ENCODE results near the gene GRID1. TPM values are rescaled to one million over a fixed set of nuclear protein-coding genes. Genes with fewer than 3 reads are reported as not detected.

The GRID1 gene
- total RNA-seq, 4 donors from 2014 or later, result 1.4 to 4.9 (median 2.0) TPM

DNA sequence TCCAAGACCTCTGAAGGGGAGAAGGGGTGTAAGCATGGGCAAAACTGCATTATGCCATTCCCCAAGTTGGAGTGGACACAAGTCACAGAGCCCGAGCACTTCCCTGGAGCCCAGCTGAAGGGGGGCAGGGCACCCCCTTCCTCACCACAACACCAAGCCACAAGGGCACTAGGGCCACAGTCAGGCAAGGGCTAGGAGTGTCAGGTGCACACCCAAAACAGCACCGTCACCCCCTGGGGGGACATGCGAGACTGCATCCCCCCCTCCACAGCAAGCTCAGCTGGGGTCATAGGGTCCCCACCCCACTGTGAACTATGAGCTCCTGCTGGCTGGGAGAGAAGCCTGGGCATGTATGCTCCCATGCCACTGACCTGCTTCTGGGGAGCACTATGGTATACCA, 143.9 kb downstream of the GRID1 start:
- 90 to 95% methylated on average over 2 to 3 of the region's 3 CpGs for WGBS, 2 donors

DNA sequence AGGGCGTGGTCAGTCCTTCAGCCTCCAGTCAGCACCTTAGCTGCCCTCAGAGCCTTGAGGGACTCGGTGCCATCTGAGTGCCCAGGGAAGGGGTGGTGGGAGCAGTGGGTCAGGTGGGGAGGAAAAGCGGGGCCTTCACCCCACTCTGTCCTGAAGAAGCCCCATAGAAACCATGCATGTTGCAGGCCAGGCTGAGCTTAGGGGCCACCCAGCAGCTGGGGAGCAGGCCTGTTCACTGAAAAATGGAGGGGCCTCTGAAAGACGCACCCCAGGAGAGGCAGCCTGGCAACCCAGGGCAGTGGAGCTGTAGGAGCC, 144.3 kb downstream of the GRID1 start:
- H3K4me3 ChIP-seq (ENCODE audit: low read depth, poor library complexity, severe bottlenecking), result no peak overlapping the region
- intact Hi-C loops (cut with DNase I; ENCODE audit: low total_unique reads), result no loop called here
- TF ChIP-seq POLR2A (IDR thresholded peaks at IDR 0.05), result no peak
- TF ChIP-seq, protein P1, sequence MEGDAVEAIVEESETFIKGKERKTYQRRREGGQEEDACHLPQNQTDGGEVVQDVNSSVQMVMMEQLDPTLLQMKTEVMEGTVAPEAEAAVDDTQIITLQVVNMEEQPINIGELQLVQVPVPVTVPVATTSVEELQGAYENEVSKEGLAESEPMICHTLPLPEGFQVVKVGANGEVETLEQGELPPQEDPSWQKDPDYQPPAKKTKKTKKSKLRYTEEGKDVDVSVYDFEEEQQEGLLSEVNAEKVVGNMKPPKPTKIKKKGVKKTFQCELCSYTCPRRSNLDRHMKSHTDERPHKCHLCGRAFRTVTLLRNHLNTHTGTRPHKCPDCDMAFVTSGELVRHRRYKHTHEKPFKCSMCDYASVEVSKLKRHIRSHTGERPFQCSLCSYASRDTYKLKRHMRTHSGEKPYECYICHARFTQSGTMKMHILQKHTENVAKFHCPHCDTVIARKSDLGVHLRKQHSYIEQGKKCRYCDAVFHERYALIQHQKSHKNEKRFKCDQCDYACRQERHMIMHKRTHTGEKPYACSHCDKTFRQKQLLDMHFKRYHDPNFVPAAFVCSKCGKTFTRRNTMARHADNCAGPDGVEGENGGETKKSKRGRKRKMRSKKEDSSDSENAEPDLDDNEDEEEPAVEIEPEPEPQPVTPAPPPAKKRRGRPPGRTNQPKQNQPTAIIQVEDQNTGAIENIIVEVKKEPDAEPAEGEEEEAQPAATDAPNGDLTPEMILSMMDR (IDR thresholded peaks at IDR 0.05), result no peak
- 78 to 83% methylated on average over 3 to 4 of the region's 4 CpGs for WGBS, 2 donors
- no peak for DNase-seq (ENCODE audit: low spot score in 2 of 2)

More for the DNA sequence above, 143.9 kb downstream of the GRID1 start:
- no peak overlapping the region for H3K4me3 ChIP-seq (ENCODE audit: low read depth, poor library complexity, severe bottlenecking)
- TF ChIP-seq, protein P1 (IDR thresholded peaks at IDR 0.05), result no peak
- no peak for TF ChIP-seq POLR2A (IDR thresholded peaks at IDR 0.05)
- intact Hi-C loops (cut with DNase I; ENCODE audit: low total_unique reads), result no loop called here
- DNase-seq (ENCODE audit: low spot score in 2 of 2), result no peak

DNA sequence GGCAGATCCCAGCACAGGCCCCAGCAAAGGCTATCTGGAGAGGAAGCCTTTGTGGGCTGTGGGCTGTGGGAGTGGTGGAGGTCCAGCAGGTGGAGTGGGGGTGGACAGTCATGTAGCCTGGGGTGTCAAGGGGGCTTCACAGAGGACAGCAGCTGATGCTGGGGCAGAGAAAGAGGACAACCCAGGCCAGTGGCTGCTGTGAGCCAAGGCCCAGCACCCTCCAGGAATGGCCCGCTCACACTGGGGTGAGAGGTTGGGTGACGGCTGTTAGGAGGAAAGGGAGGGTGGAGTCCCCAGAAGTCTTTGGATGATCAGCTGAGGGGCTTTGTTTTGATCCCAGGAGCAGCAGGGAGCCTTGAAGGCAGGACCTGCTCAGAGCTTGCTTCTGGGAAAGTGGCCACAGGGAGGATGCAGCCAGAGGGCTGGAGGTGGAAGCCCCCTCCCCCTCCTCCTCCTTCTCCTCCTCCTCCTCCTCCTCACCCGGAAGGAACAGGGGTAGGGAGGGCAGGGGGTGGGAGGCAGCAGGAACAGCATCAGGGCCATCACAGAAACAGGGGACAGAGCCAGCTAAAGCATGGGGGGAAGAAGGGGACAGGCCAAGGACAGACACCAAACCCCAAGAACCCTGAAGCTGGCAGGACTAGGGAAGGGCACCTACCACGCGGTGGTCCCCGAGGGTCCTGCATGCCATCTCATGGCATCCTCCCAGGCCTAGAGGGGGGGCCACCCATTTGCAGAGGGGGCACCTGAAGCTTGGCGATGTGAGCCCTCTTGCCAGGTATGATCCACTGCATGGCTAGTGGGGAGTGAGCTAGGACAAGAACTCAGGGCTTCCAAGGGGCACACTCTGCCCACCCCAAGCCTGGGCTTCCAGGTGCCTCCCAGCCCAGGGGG, 144.9 kb downstream of the GRID1 start:
- TF ChIP-seq, protein P1 (IDR thresholded peaks at IDR 0.05), result no peak
- TF ChIP-seq POLR2A (IDR thresholded peaks at IDR 0.05), result no peak
- intact Hi-C loops (cut with DNase I; ENCODE audit: low total_unique reads), result no loop called here
- 67 to 75% methylated on average over 7 of the region's 7 CpGs for WGBS, 2 donors
- no peak for DNase-seq (ENCODE audit: low spot score in 2 of 2)
- no peak overlapping the region for H3K4me3 ChIP-seq (ENCODE audit: low read depth, poor library complexity, severe bottlenecking)

DNA sequence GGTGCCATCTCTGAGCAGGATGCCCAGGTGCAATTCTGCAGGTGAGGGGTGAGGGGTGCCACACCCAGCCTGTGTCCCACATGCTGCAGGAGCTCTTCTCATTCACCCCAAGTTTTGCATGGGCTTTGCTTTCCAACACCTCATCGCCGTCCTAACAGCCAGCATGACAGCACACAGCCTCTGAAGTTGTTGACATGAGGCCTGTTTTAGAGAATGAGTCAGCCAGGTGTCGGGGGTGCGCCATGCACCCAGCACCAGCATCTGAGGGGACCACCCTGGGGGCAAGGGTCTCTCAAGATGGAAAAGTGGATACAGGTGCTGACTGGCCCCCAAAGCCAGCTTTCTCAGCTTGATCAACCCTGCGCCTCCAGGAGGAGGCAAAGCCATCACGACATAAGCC, 146.0 kb downstream of the GRID1 start:
- no peak overlapping the region for H3K4me3 ChIP-seq (ENCODE audit: low read depth, poor library complexity, severe bottlenecking)
- TF ChIP-seq, protein P1 (IDR thresholded peaks at IDR 0.05), result no peak
- 82 to 94% methylated on average over 6 of the region's 6 CpGs for WGBS, 2 donors
- DNase-seq (ENCODE audit: low spot score in 2 of 2), result no peak
- intact Hi-C loops (cut with DNase I; ENCODE audit: low total_unique reads), result no loop called here

DNA sequence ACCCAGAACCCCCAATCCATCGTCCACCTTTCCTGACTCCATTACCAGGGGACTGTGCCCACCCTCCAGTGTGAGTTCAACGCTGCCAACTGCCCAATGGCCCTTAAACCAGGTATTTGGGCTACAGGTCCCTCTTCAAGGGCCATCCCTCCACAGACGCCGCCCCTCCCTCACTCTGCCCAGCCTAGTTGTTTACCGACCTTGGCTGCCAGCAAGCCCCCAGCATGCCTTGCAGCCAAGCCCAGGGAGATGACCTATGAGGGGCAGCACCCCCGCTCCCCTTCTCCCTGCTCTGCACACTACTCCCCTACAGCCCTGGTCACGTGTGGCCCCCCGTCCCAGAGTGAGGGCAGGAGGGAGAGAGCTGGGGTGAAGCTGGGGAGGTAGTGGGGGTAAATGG, 147.3 kb downstream of the GRID1 start:
- WGBS, 2 donors, result 85 to 88% methylated on average over 8 of the region's 8 CpGs
- TF ChIP-seq, protein P1 (IDR thresholded peaks at IDR 0.05), result no peak
- TF ChIP-seq POLR2A (IDR thresholded peaks at IDR 0.05), result no peak
- DNase-seq (ENCODE audit: low spot score in 2 of 2), result no peak
- intact Hi-C loops (cut with DNase I; ENCODE audit: low total_unique reads), result no loop called here
- H3K4me3 ChIP-seq (ENCODE audit: low read depth, poor library complexity, severe bottlenecking), result no peak overlapping the region

DNA sequence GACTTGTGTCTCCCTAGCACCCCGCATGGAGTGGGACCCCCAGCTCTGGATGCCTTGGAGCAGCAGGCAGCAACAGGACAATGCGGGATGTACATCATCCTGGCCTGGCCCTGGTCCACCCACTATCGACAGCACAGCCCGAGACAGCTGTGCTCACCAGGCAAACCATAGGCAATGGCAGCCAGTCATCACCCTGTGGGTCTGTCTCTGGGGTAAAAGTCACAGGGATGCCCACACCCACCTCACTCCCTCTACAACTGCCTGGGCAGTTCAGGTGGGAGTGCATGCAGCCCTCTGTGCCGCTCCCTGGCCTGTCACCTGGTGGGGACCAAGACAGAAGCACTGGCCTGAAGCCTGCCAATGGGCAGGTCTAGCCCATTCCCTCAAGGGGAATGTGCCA, 147.8 kb downstream of the GRID1 start:
- TF ChIP-seq, protein P1 (IDR thresholded peaks at IDR 0.05), result no peak
- no peak for TF ChIP-seq POLR2A (IDR thresholded peaks at IDR 0.05)
- no peak overlapping the region for H3K4me3 ChIP-seq (ENCODE audit: low read depth, poor library complexity, severe bottlenecking)
- WGBS, 2 donors, result 94 to 98% methylated on average over 5 of the region's 5 CpGs
- intact Hi-C loops (cut with DNase I; ENCODE audit: low total_unique reads), result no loop called here
- no peak for DNase-seq (ENCODE audit: low spot score in 2 of 2)

Data from lower leg skin (tissue), 4 donors.